Measurements from ENCODE around the gene SGK1. TPM values are rescaled to one million over a fixed set of nuclear protein-coding genes. Genes with fewer than 3 reads are reported as not detected.

The SGK1 gene
- total and polyA plus RNA-seq, 8 donors: 26.6 to 236 (median 82.1) TPM

DNA sequence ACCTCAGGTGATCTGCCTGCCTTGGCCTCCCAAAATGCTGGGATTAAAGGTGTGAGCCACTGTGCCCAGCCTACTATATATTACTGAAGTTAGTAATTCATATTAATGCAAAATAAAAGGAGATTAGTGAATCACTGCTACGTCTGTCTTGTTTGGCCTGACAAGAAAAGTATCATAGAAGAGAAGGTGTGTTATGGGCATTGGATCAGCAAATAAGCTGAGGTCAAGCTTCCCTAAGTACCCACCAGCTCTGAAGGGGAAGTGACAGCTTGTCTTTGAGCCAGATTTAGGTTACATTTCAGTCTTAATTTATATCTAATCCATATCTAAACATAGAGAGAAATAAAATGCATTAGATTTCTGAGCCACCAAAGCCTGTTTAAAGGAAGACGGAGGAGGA, 7.1 kb downstream of the SGK1 start:
- ATAC-seq (no peak), DNase-seq (no peak)
- intact Hi-C loops (cut with DNase I): no loop called here
- Histone ChIP-seq H3K36me3 (no peaks in the 10 kb centered on the region), H3K4me3 (no peak overlapping the region), H3K27me3 (peaks cover under 1 to 3% of the 10 kb centered on the region in 2 donors), H3K9me3 (no peaks in the 10 kb centered on the region), H3K27ac (no peak overlapping the region), H3K4me1 (no peaks in the 10 kb centered on the region)
- no peak for TF ChIP-seq CTCF (IDR thresholded peaks at IDR 0.05)

DNA sequence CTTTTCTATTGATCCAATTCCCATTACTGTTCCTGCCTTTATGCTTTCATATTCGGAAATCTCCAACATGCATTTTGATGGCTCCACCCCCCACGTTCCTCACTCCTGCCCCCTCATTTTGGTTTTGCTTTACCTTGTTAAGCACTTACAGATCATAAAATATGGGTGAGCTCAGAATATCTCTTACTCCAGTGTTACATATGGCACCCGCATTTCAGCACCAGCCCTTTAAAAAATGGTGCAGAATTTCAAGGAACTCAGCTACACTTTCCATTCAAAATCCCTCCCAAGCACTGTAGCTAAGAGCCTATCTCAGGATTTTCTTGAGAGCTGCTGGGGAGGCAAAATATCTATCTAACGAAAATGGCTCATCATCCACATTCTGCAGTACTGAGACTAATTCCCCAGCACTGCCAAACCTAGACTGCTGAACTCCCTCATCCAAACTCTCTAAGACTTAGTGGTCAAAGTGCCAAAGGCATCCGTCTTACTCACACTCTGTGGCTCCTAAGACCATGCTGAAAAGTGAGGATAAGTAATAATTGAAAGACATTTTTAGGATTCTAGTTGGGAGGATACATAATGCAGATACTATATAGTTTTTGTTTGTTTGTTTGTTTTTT, 7.8 kb downstream of the SGK1 start:
- no peak for DNase-seq
- peaks cover 0 to 3% of the 10 kb centered on the region in 2 donors for H3K27me3 ChIP-seq
- H3K4me3 ChIP-seq: no peak overlapping the region
- no peaks in the 10 kb centered on the region for H3K36me3 ChIP-seq
- intact Hi-C loops (cut with DNase I): no loop called here
- no peak for TF ChIP-seq CTCF (IDR thresholded peaks at IDR 0.05)
- H3K9me3 ChIP-seq: no peaks in the 10 kb centered on the region
- no peak overlapping the region for H3K27ac ChIP-seq
- H3K4me1 ChIP-seq: no peaks in the 10 kb centered on the region
- ATAC-seq: no peak

- no peaks in the 10 kb centered on the region for H3K36me3 ChIP-seq
- no peaks in the 10 kb centered on the region for H3K27me3 ChIP-seq
- H3K9me3 ChIP-seq: no peaks in the 10 kb centered on the region
- no peak for ATAC-seq
- intact Hi-C loops (cut with DNase I): no loop called here
- DNase-seq: no peak
- no peak overlapping the region for H3K27ac ChIP-seq
- TF ChIP-seq CTCF (IDR thresholded peaks at IDR 0.05): no peak
- H3K4me1 ChIP-seq: no peaks in the 10 kb centered on the region
- no peak overlapping the region for H3K4me3 ChIP-seq
Observed at GRCh38 chr6:134309227-134309626, 8.7 kb downstream of the SGK1 start.

GRCh38 chr6:134308800-134309199, 9.1 kb downstream of the SGK1 start:
- H3K27ac ChIP-seq: no peak overlapping the region
- no peaks in the 10 kb centered on the region for H3K9me3 ChIP-seq
- intact Hi-C loops (cut with DNase I): no loop called here
- H3K27me3 ChIP-seq: no peaks in the 10 kb centered on the region
- H3K4me3 ChIP-seq: no peak overlapping the region
- DNase-seq: no peak
- no peaks in the 10 kb centered on the region for H3K36me3 ChIP-seq
- H3K4me1 ChIP-seq: no peaks in the 10 kb centered on the region
- no peak for ATAC-seq
- TF ChIP-seq CTCF (IDR thresholded peaks at IDR 0.05): no peak

GRCh38 chr6:134307870-134308269, 10.0 kb downstream of the SGK1 start:
- Histone ChIP-seq H3K36me3 (no peaks in the 10 kb centered on the region), H3K27ac (no peak overlapping the region), H3K9me3 (no peaks in the 10 kb centered on the region), H3K4me1 (no peaks in the 10 kb centered on the region), H3K27me3 (no peaks in the 10 kb centered on the region), H3K4me3 (no peak overlapping the region)
- no peak for ATAC-seq
- no peak for DNase-seq
- intact Hi-C loops (cut with DNase I): no loop called here
- TF ChIP-seq CTCF (IDR thresholded peaks at IDR 0.05): no peak

Measured in left lung (tissue), 10 donors.